MM.1S (cell line): Measurements from ENCODE around the gene XAGE1A.
"Not testable (repeated sequence)": the region's sequence is repeated elsewhere in the genome, so short reads cannot be mapped to it uniquely, and the experiment has no call there.

Source experiments
- DNase-seq: peaks from one replicate; pipeline ENCODE4 v3.0.0-alpha.2; 2015
- H2AFZ ChIP-seq: fragments of 300-600 bp; sonication (generic); 2 replicates; pipeline ENCODE4 v1.6.0; 2016; ENCODE audit warnings: antibody characterized with exemption, low read length
- H3F3A ChIP-seq: fragments of 300-600 bp; sonication (generic); 2 replicates; pipeline ENCODE4 v1.6.1; 2016; ENCODE audit warnings: mild to moderate bottlenecking, antibody characterized with exemption, low read length, moderate library complexity, mixed read lengths; ENCODE audit not compliant: insufficient read depth
- H3K27ac ChIP-seq: fragments of 300-600 bp; sonication (generic); 2 replicates; pipeline ENCODE4 v1.5.1; 2016; ENCODE audit warnings: mild to moderate bottlenecking, low read length
- H3K27me3 ChIP-seq: fragments of 300-600 bp; sonication (generic); replicated peaks from 2 replicates; pipeline ENCODE4 v1.6.0; 2016; ENCODE audit warnings: low read length; ENCODE audit not compliant: insufficient read depth
- H3K36me3 ChIP-seq: fragments of 300-600 bp; sonication (generic); replicated peaks from 2 replicates; pipeline ENCODE4 v1.6.1; 2016; ENCODE audit warnings: mild to moderate bottlenecking, low read length, mixed read lengths; ENCODE audit not compliant: insufficient read depth
- H3K4me1 ChIP-seq: fragments of 300-600 bp; sonication (generic); 2 replicates; pipeline ENCODE4 v1.6.1; 2016; ENCODE audit warnings: low read length, mixed read lengths
- H3K4me2 ChIP-seq: fragments of 300-600 bp; sonication (generic); 2 replicates; pipeline ENCODE4 v1.6.0; 2016; ENCODE audit warnings: low read depth, low read length
- H3K4me3 ChIP-seq: fragments of 300-600 bp; sonication (generic); 2 replicates; pipeline ENCODE4 v1.5.1; 2016; ENCODE audit warnings: low read length, mixed read lengths
- H3K79me2 ChIP-seq: fragments of 300-600 bp; sonication (generic); 2 replicates; pipeline ENCODE4 v1.6.1; 2016; ENCODE audit warnings: mixed run types, low read length, mixed read lengths
- H3K9ac ChIP-seq: fragments of 300-600 bp; sonication (generic); 2 replicates; pipeline ENCODE4 v1.6.1; 2016; ENCODE audit warnings: low read length, mixed read lengths
- H3K9me2 ChIP-seq: fragments of 300-600 bp; sonication (generic); replicated peaks from 2 replicates; pipeline ENCODE4 v1.6.1; 2016; ENCODE audit warnings: mild to moderate bottlenecking, low read length, mixed read lengths; ENCODE audit not compliant: insufficient read depth
- H3K9me3 ChIP-seq: fragments of 300-600 bp; sonication (generic); replicated peaks from 2 replicates; pipeline ENCODE4 v1.6.1; 2016; ENCODE audit warnings: mild to moderate bottlenecking, low read length, mixed read lengths; ENCODE audit not compliant: insufficient read depth
- H4K20me1 ChIP-seq: fragments of 300-600 bp; sonication (generic); 2 replicates; pipeline ENCODE4 v1.6.1; 2016; ENCODE audit warnings: mild to moderate bottlenecking, low read length, moderate library complexity, mixed read lengths; ENCODE audit not compliant: insufficient read depth
- CTCF ChIP-seq: fragments of 300-600 bp; sonication (generic); IDR thresholded peaks from 2 replicates; pipeline ENCODE4 v1.5.1; 2016; ENCODE audit warnings: antibody characterized with exemption, low read length, mixed read lengths
- EZH2 ChIP-seq: fragments of 300-600 bp; sonication (generic); optimal IDR thresholded peaks from 2 replicates; pipeline ENCODE3; 2017; ENCODE audit warnings: low read depth, mild to moderate bottlenecking, antibody characterized with exemption, low read length, mixed read lengths
- EZH2phosphoT487 ChIP-seq: fragments of 300-600 bp; sonication (generic); IDR thresholded peaks from 2 replicates; pipeline ENCODE4 v1.6.1; 2018; ENCODE audit warnings: antibody characterized with exemption, low read length

Gene XAGE1A

GRCh38 chrX:52495545-52496418, at the start of gene XAGE1A:
Gene XAGE1A (plus strand): TSS chrX:52495808. CDS start chrX:52497362, 1,554 bp downstream.
- not testable (repeated sequence) for H3K9me3 ChIP-seq, H3K36me3 ChIP-seq, H3K27me3 ChIP-seq, H3K4me1 ChIP-seq, H3K9me2 ChIP-seq, DNase-seq, H3F3A ChIP-seq, H3K9ac ChIP-seq, H4K20me1 ChIP-seq, H3K4me2 ChIP-seq, H3K79me2 ChIP-seq, H3K27ac ChIP-seq, H2AFZ ChIP-seq, H3K4me3 ChIP-seq

- not testable (repeated sequence) for H3K4me1 ChIP-seq, H3F3A ChIP-seq, H3K27me3 ChIP-seq, H3K27ac ChIP-seq, H4K20me1 ChIP-seq, H3K4me3 ChIP-seq, H3K9me2 ChIP-seq, H2AFZ ChIP-seq, H3K9ac ChIP-seq, DNase-seq, H3K4me2 ChIP-seq, H3K9me3 ChIP-seq, H3K36me3 ChIP-seq, H3K79me2 ChIP-seq
These were observed 43.6 kb upstream of the XAGE1A start for GRCh38 chrX:52452031-52452430.

- not testable (repeated sequence) for H3K9me3 ChIP-seq, H3K36me3 ChIP-seq, H3K27ac ChIP-seq, H3K4me1 ChIP-seq, H3K4me2 ChIP-seq, H3K27me3 ChIP-seq, H3K79me2 ChIP-seq, H3K9ac ChIP-seq, H2AFZ ChIP-seq, DNase-seq, H3F3A ChIP-seq, H3K9me2 ChIP-seq, H3K4me3 ChIP-seq, H4K20me1 ChIP-seq
These were observed 24.3 kb upstream of the XAGE1A start for GRCh38 chrX:52471301-52471700.

- not testable (repeated sequence) for H3K9ac ChIP-seq, H3K9me2 ChIP-seq, H3K27ac ChIP-seq, H3K27me3 ChIP-seq, DNase-seq, H2AFZ ChIP-seq, H3K79me2 ChIP-seq, H3F3A ChIP-seq, H3K36me3 ChIP-seq, H3K4me3 ChIP-seq, H3K4me2 ChIP-seq, H3K4me1 ChIP-seq, H3K9me3 ChIP-seq, H4K20me1 ChIP-seq
These were observed 788 bp downstream of the XAGE1A start for GRCh38 chrX:52496419-52496772.

- not testable (repeated sequence) for H3K4me3 ChIP-seq, H2AFZ ChIP-seq, H3K9me2 ChIP-seq, H3K27me3 ChIP-seq, H3K9me3 ChIP-seq, H3K4me1 ChIP-seq, H3F3A ChIP-seq, H3K79me2 ChIP-seq, H3K27ac ChIP-seq, H3K36me3 ChIP-seq, H3K4me2 ChIP-seq, H3K9ac ChIP-seq, DNase-seq, H4K20me1 ChIP-seq
These were observed 5.8 kb downstream of the XAGE1A start for GRCh38 chrX:52501362-52501761.

GRCh38 chrX:52504551-52504950, 8.9 kb downstream of the XAGE1A start:
- no peak for DNase-seq
- Histone ChIP-seq H3K4me3 (no peak overlapping the region), H3K79me2 (no peaks in the 10 kb centered on the region), H3K9ac (no peak overlapping the region), H3K27ac (no peak overlapping the region), H3K27me3 (no peaks in the 10 kb centered on the region), H4K20me1 (no peaks in the 10 kb centered on the region), H2AFZ (no peak overlapping the region), H3F3A (no peaks in the 10 kb centered on the region), H3K9me2 (no peaks in the 10 kb centered on the region), H3K4me2 (no peak overlapping the region), H3K36me3 (no peaks in the 10 kb centered on the region), H3K4me1 (no peaks in the 10 kb centered on the region), H3K9me3 (no peaks in the 10 kb centered on the region)
- TF ChIP-seq EZH2phosphoT487 (no peak), EZH2 (no peak), CTCF (no peak)
